WTC11 (cell line): ENCODE results near the gene PDIA6. TPM values are rescaled to one million over a fixed set of nuclear protein-coding genes. Genes with fewer than 3 reads are reported as not detected.
"Not testable (repeated sequence)": the region's sequence is repeated elsewhere in the genome, so short reads cannot be mapped to it uniquely, and the experiment has no call there.

Source experiments
- ATAC-seq: fragments of 200-7000 bp; cut with Tn5 transposase; 2 replicates; pipeline ENCODE4 v1.10.0; 2021; ENCODE audit warnings: mild to moderate bottlenecking, moderate library complexity
- CTCF ChIA-PET: fragments of 300-600 bp; sonication (Branson Sonifier 250); formaldehyde crosslinking; loops from one replicate; lab custom pipeline; 2021; ENCODE audit warnings: antibody characterized with exemption; lab: Charles Lee
- POLR2A ChIA-PET: fragments of 350-600 bp; sonication (Branson Sonifier 250); formaldehyde crosslinking; loops from one replicate; lab custom pipeline; 2021; ENCODE audit warnings: antibody characterized with exemption; lab: Charles Lee
- DNase-seq: peaks from one replicate; pipeline ENCODE4 v3.0.0; 2021; ENCODE audit warnings: low spot score
- H3K27ac Mint-ChIP-seq: 2 replicates; pipeline ENCODE4 v1.8.0; 2021; ENCODE audit warnings: mixed read lengths
- H3K27me3 Mint-ChIP-seq: 2 replicates; pipeline ENCODE4 v1.8.0; 2021; ENCODE audit warnings: low read depth, mild to moderate bottlenecking, moderate library complexity, mixed read lengths
- H3K36me3 Mint-ChIP-seq: 2 replicates; pipeline ENCODE4 v1.8.0; 2021; ENCODE audit warnings: mixed read lengths
- H3K4me1 Mint-ChIP-seq: 2 replicates; pipeline ENCODE4 v1.8.0; 2022; ENCODE audit warnings: mixed read lengths
- H3K4me3 Mint-ChIP-seq: 2 replicates; pipeline ENCODE4 v1.8.0; 2021; ENCODE audit warnings: mild to moderate bottlenecking, moderate library complexity, mixed read lengths
- H3K9me3 Mint-ChIP-seq: 2 replicates; pipeline ENCODE4 v1.8.0; 2021; ENCODE audit warnings: mixed read lengths
- ARID4B ChIP-seq: sonication (generic); formaldehyde crosslinking; IDR thresholded peaks from 2 replicates; pipeline ENCODE4 v1.8.0; 2023; ENCODE audit warnings: missing genetic modification reagents, mild to moderate bottlenecking, borderline replicate concordance
- E2F5 ChIP-seq: sonication (generic); formaldehyde crosslinking; IDR thresholded peaks from 2 replicates; pipeline ENCODE4 v1.8.1; 2022; ENCODE audit warnings: mild to moderate bottlenecking, moderate library complexity, missing genetic modification reagents
- IRF2 ChIP-seq: sonication (generic); formaldehyde crosslinking; IDR thresholded peaks from 2 replicates; pipeline ENCODE4 v1.8.0; 2022; ENCODE audit warnings: low read depth, missing genetic modification reagents, borderline replicate concordance
- NFE2L1 ChIP-seq: sonication (generic); formaldehyde crosslinking; IDR thresholded peaks from 2 replicates; pipeline ENCODE4 v1.8.1; 2023; ENCODE audit warnings: missing genetic modification reagents
- OVOL2 ChIP-seq: fragments of 250-450 bp; sonication (Bioruptor Pico); IDR thresholded peaks from 2 replicates; pipeline ENCODE4 v1.9.0; 2021; ENCODE audit warnings: mild to moderate bottlenecking, borderline replicate concordance
- RORB ChIP-seq: fragments of 250-450 bp; sonication (Bioruptor Pico); IDR thresholded peaks from 2 replicates; pipeline ENCODE4 v1.9.0; 2021; ENCODE audit warnings: mild to moderate bottlenecking
- SMAD4 ChIP-seq: sonication (generic); formaldehyde crosslinking; IDR thresholded peaks from 2 replicates; pipeline ENCODE4 v1.8.0; 2022; ENCODE audit warnings: mild to moderate bottlenecking, missing genetic modification reagents
- ZBTB21 ChIP-seq: sonication (generic); formaldehyde crosslinking; IDR thresholded peaks from 2 replicates; pipeline ENCODE4 v1.8.1; 2023; ENCODE audit warnings: mild to moderate bottlenecking, missing genetic modification reagents, borderline replicate concordance
- ZNF416 ChIP-seq: fragments of 250-450 bp; sonication (Bioruptor Pico); IDR thresholded peaks from 2 replicates; pipeline ENCODE4 v1.9.0; 2021; ENCODE audit warnings: mild to moderate bottlenecking, inconsistent platforms
- total RNA-seq: library from RNA; stranded (reverse); gene quantifications from 3 replicates; pipeline ENCODE4 v1.2.3, GENCODE V29; 2021
- TF ChIP-seq, protein P1 (sequence below): sonication (generic); formaldehyde crosslinking; IDR thresholded peaks from 2 replicates; pipeline ENCODE4 v1.8.1; 2023; ENCODE audit warnings: mild to moderate bottlenecking, missing genetic modification reagents
- TF ChIP-seq, protein P2 (sequence below): sonication (generic); formaldehyde crosslinking; IDR thresholded peaks from 2 replicates; pipeline ENCODE4 v1.8.0; 2022; ENCODE audit warnings: mild to moderate bottlenecking, missing genetic modification reagents
- TF ChIP-seq, protein P3 (sequence below): fragments of 250-450 bp; sonication (Bioruptor Pico); IDR thresholded peaks from 2 replicates; pipeline ENCODE4 v2.1.2; 2022; ENCODE audit warnings: mild to moderate bottlenecking, moderate library complexity
- TF ChIP-seq, protein P4 (sequence below): sonication (generic); formaldehyde crosslinking; IDR thresholded peaks from 2 replicates; pipeline ENCODE4 v1.8.0; 2022; ENCODE audit warnings: missing genetic modification reagents

Gene PDIA6
- total RNA-seq, 1 experiment from 2014 or later, result 331 TPM

GRCh38 chr2:10819714-10820314, 7.2 kb upstream of the PDIA6 start:
- CTCF ChIA-PET, result interaction anchor here (0.6 to 1.0 kb wide), 2 partner anchors 13 kb away, joined by 3 to 4 read pairs; no protein-coding TSS in a partner anchor

GRCh38 chr2:10818984-10819383, 6.4 kb upstream of the PDIA6 start:
- H3K4me3 Mint-ChIP-seq, result no peak overlapping the region
- ChIA-PET CTCF (interaction anchor here (1.1 to 4.2 kb wide), 3 partner anchors 12 to 311 kb away, joined by 3 to 65 read pairs (median 11); no protein-coding TSS in a partner anchor), POLR2A (no interaction called here)
- H3K4me1 Mint-ChIP-seq, result peaks cover 11% of the 10 kb centered on the region
- ATAC-seq (no peak), DNase-seq (no peak)
- TF ChIP-seq ZNF416 (no peak), SMAD4 (no peak), OVOL2 (CRISPR knock-in tag) (no peak), IRF2 (CRISPR knock-in tag) (no peak), NFE2L1 (CRISPR knock-in tag) (no peak), E2F5 (CRISPR knock-in tag) (no peak), RORB (CRISPR knock-in tag) (no peak), ARID4B (CRISPR knock-in tag) (no peak)
- TF ChIP-seq, protein P1, sequence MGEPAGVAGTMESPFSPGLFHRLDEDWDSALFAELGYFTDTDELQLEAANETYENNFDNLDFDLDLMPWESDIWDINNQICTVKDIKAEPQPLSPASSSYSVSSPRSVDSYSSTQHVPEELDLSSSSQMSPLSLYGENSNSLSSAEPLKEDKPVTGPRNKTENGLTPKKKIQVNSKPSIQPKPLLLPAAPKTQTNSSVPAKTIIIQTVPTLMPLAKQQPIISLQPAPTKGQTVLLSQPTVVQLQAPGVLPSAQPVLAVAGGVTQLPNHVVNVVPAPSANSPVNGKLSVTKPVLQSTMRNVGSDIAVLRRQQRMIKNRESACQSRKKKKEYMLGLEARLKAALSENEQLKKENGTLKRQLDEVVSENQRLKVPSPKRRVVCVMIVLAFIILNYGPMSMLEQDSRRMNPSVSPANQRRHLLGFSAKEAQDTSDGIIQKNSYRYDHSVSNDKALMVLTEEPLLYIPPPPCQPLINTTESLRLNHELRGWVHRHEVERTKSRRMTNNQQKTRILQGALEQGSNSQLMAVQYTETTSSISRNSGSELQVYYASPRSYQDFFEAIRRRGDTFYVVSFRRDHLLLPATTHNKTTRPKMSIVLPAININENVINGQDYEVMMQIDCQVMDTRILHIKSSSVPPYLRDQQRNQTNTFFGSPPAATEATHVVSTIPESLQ (CRISPR knock-in tag), result no peak
- TF ChIP-seq, protein P2, sequence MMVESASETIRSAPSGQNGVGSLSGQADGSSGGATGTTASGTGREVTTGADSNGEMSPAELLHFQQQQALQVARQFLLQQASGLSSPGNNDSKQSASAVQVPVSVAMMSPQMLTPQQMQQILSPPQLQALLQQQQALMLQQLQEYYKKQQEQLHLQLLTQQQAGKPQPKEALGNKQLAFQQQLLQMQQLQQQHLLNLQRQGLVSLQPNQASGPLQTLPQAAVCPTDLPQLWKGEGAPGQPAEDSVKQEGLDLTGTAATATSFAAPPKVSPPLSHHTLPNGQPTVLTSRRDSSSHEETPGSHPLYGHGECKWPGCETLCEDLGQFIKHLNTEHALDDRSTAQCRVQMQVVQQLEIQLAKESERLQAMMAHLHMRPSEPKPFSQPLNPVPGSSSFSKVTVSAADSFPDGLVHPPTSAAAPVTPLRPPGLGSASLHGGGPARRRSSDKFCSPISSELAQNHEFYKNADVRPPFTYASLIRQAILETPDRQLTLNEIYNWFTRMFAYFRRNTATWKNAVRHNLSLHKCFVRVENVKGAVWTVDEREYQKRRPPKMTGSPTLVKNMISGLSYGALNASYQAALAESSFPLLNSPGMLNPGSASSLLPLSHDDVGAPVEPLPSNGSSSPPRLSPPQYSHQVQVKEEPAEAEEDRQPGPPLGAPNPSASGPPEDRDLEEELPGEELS (CRISPR knock-in tag), result no peak
- TF ChIP-seq, protein P3, sequence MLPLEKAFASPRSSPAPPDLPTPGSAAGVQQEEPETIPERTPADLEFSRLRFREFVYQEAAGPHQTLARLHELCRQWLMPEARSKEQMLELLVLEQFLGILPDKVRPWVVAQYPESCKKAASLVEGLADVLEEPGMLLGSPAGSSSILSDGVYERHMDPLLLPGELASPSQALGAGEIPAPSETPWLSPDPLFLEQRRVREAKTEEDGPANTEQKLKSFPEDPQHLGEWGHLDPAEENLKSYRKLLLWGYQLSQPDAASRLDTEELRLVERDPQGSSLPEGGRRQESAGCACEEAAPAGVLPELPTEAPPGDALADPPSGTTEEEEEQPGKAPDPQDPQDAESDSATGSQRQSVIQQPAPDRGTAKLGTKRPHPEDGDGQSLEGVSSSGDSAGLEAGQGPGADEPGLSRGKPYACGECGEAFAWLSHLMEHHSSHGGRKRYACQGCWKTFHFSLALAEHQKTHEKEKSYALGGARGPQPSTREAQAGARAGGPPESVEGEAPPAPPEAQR, result no peak
- TF ChIP-seq, protein P4, sequence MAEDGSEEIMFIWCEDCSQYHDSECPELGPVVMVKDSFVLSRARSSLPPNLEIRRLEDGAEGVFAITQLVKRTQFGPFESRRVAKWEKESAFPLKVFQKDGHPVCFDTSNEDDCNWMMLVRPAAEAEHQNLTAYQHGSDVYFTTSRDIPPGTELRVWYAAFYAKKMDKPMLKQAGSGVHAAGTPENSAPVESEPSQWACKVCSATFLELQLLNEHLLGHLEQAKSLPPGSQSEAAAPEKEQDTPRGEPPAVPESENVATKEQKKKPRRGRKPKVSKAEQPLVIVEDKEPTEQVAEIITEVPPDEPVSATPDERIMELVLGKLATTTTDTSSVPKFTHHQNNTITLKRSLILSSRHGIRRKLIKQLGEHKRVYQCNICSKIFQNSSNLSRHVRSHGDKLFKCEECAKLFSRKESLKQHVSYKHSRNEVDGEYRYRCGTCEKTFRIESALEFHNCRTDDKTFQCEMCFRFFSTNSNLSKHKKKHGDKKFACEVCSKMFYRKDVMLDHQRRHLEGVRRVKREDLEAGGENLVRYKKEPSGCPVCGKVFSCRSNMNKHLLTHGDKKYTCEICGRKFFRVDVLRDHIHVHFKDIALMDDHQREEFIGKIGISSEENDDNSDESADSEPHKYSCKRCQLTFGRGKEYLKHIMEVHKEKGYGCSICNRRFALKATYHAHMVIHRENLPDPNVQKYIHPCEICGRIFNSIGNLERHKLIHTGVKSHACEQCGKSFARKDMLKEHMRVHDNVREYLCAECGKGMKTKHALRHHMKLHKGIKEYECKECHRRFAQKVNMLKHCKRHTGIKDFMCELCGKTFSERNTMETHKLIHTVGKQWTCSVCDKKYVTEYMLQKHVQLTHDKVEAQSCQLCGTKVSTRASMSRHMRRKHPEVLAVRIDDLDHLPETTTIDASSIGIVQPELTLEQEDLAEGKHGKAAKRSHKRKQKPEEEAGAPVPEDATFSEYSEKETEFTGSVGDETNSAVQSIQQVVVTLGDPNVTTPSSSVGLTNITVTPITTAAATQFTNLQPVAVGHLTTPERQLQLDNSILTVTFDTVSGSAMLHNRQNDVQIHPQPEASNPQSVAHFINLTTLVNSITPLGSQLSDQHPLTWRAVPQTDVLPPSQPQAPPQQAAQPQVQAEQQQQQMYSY (CRISPR knock-in tag), result no peak
- no peaks in the 10 kb centered on the region for H3K36me3 Mint-ChIP-seq
- H3K27me3 Mint-ChIP-seq, result no peaks in the 10 kb centered on the region
- H3K9me3 Mint-ChIP-seq, result no peaks in the 10 kb centered on the region
- H3K27ac Mint-ChIP-seq, result no peak overlapping the region

More at GRCh38 chr2:10819714-10820314, 7.2 kb upstream of the PDIA6 start:
- POLR2A ChIA-PET, result no interaction called here
- Mint-ChIP-seq H3K9me3 (no peaks in the 10 kb centered on the region), H3K27me3 (no peaks in the 10 kb centered on the region), H3K27ac (no peak overlapping the region), H3K36me3 (no peaks in the 10 kb centered on the region), H3K4me1 (peaks cover 3% of the 10 kb centered on the region), H3K4me3 (no peak overlapping the region)
- TF ChIP-seq ZBTB21 (CRISPR knock-in tag), result no peak
- ATAC-seq (no peak), DNase-seq (no peak)

DNA sequence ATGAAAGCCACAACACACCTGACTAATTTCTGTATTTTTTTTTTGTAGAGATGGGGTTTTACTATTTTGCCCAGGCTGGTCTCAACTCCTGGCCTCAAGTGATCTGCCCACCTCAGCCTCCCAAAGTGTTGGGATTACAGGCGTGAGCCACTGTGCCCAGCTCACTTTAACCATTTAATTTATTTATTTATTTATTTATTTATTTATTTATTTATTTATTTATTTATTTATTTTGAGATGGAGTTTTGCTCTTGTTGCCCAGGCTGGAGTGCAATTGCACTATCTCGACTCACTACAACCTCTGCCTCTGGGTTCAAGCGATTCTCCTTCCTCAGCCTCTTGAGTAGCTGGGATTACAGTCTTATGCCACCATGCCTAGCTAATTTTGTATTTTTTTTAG, 5.7 kb upstream of the PDIA6 start:
- H3K27ac Mint-ChIP-seq, ATAC-seq, H3K27me3 Mint-ChIP-seq, H3K36me3 Mint-ChIP-seq, H3K9me3 Mint-ChIP-seq, POLR2A ChIA-PET, DNase-seq, H3K4me3 Mint-ChIP-seq: not testable (repeated sequence)
- CTCF ChIA-PET, result interaction anchor here (0.6 to 4.2 kb wide), 10 partner anchors 13 to 316 kb away, joined by 3 to 65 read pairs (median 4); a partner anchor contains a TSS
- H3K4me1 Mint-ChIP-seq, result peaks cover 13% of the 10 kb centered on the region
